HG03575 (cell line): ENCODE results near the gene IL1RAPL2.
"Not testable (repeated sequence)": the region's sequence is repeated elsewhere in the genome, so short reads cannot be mapped to it uniquely, and the experiment has no call there.

Experiments
- ATAC-seq: cut with Tn5 transposase; IDR thresholded peaks from one replicate; pipeline ENCODE4 v1.9.1; 2021; ENCODE audit not compliant: unreplicated experiment, insufficient number of reproducible peaks, low FRiP score; ENCODE audit errors: extremely low read depth

The IL1RAPL2 gene

DNA sequence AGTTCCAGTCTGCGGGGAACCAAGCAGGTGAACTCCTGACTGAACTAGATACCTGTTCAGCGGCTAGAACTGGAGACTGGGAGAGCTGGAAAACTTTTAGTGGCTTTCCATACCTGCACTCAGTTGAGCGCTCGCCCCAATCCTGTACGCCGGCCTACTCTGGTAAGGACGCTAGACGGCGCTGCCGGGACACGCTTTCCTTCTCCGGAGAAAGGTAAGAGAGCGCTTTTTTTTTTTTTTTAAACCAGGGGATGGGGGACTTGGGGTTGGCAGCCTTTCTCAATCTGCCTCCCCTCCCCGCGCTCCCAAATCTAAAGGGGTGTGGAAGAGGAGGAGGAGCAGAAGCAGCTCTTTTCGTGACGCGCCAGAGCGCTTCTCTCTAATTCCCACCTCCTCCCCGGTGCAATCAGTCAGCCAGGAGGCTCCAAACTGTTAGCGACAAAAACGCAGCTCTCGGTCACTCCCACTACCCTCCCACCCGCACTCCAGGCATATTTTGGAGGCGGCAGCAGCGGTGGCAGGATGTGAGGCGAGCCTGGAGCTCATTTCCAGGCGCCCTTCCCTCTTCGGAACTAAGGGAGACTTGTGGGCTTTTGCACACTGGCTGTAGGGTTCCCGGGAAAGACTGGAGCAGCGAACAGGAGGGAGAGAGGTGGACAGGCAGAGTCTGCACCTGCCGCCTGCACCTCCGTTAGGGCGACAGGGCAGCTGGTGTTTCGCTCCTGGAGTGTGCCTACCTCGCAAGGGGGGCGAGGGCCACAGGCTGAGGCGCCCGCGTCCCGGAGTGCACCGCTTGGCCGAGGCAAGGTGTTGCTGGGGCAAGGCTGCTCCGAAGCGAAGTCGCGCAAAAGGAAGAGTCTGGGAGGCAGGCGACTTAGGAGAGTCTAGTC, at the start of gene IL1RAPL2:
Gene IL1RAPL2 (plus strand): TSS at position 409 of the 890 bp plus-strand sequence.
- no peak for ATAC-seq

- ATAC-seq, result no peak
These were observed 43.6 kb upstream of the IL1RAPL2 start for GRCh38 chrX:104522386-104522785.

GRCh38 chrX:104523858-104524257, 42.1 kb upstream of the IL1RAPL2 start:
- ATAC-seq, result no peak

DNA sequence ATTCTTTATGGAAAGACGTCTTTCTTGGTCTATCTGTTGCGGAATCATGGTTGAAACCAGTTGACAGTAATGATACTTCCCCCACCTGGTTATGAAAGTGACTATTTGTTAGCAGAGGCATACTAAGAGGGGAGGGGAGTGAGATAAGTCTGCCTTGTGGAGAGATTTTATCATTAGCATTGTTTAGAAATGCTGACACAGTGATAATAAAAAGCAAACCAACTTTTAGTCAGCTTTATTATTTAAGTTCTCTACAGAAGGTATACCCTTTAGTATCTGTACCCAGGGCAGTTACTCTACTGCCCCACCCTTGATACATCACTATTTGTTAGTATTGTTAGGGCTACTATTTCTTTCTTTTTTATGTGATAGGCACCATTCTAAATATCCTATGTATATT, 26.9 kb upstream of the IL1RAPL2 start:
- ATAC-seq, result no peak

- not testable (repeated sequence) for ATAC-seq
These were observed 23.6 kb upstream of the IL1RAPL2 start for GRCh38 chrX:104542447-104542846.

- ATAC-seq, result no peak
These were observed 1.7 kb upstream of the IL1RAPL2 start for GRCh38 chrX:104564335-104564734.

GRCh38 chrX:104564921-104565703, 887 bp upstream of the IL1RAPL2 start:
- ATAC-seq, result no peak

DNA sequence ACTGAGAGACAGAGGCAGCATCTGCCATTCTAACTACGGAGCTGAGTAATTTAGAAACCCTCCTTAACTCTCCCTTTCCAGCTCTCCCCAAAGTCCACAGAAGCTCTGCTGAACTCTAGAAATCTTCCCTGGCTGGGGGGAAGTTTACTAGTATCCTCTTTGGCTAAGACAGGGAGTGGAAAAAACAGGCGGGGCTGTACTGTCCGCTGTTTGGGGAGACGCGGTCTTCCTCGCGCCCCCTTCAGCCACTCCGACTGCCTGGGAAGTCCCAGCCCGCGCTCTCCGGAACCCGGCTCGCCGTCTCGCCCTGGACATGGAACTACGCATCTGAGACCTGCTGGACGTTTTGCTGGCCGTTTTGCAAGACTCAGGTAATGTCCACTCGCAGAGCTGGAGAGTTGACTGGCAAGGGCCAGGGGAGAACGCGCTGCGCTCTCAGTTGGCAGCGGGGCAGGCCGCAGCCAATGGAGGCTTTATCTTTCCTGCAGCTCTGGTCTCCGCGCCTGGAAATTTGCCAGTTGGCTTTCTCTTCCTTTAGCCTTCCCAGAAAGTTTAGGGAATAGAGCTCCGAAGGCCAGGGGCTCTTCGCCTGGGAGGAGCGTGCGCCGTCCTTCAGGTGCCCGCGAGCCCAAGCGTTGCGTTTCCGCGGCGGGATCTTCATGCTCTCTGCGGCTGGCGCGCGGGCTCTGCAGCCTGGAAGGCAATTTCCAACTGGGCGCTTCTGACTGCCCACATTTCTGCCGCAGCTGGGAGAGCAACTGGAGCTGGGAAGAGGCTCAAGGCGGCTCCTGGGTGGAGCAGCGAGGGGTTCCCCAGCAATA, 892 bp downstream of the IL1RAPL2 start:
- no peak for ATAC-seq

DNA sequence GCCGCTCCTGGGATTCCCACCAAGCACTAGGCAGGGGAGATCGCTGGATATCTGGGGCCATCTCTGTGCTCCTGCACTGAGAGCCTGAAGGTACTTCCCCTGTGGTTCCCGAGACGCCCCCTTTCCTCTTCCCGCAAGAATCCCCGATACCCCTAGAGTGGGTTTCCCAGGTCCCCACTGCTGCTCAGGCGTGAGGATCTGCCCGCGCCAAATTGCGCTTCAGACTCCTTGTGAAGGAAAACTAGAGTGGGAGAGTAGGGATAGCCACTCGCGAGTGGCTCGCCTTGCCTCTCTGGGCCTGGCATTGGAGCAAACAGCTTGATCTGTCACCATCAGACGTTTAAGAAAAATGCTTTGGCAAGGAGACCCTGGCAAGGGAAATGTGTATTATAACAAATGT, 1.5 kb downstream of the IL1RAPL2 start:
- ATAC-seq, result no peak

- no peak for ATAC-seq
These were observed 2.4 kb downstream of the IL1RAPL2 start for GRCh38 chrX:104568304-104568915.

DNA sequence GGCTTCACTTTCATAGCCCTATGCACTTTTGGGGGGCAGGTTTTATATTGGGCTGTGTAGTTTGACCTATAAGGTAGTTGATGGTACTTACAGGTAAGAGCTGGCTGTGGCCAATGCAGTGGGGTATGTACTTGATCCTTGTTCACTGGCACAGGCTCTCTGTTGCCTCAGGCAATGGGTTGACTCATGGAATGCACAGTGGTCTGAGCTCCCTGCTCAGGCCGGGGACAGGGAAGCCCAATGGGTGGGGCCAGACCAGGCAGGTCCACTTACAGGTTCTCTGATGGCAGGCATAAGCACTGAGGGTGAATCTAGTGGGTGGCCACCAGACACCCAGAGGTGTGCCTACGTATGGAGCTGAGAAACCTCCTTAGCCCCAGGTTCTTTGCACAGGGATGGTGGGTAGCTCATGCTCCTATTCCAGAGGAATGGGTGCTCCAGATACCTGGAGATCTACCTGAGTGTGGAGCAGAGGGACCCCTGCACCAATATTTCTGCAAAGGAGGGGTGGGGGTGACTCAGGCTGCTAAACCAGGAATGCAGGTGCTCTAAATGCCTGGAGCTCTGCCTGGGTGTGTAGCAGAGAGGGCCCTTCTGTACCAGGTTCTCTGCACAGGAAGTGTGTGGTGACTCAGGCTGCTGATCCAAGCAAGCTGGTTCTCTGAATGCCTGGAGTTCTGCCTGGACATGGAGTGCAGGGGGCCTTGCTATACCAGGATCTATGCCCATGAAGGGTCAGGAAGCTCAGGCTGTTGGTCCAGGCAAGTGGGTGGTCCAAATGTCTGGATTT, 52.3 kb downstream of the IL1RAPL2 start:
- ATAC-seq, result no peak

GRCh38 chrX:104621781-104622180, 55.8 kb downstream of the IL1RAPL2 start:
- no peak for ATAC-seq

DNA sequence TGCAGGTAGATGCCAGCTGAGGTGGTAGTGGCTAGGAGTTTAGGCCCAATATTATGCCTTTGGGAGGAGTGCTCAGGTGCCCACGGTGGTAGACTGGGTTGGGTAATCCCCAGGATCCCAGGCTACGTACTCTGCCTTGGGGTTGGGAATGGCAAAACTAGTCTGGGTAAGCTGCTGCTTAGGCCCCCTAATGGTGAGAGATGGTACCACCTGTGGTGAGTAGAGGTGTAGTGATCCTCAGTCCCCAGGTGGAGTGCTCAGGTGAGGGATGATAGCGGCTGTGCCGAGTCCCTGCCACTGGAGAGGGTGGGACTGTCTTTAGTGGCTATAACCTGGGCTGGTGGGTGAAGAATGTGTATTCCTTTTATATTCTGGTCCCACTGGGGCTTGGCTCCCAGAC, 75.2 kb downstream of the IL1RAPL2 start:
- ATAC-seq, result no peak

- no peak for ATAC-seq
These were observed 81.1 kb downstream of the IL1RAPL2 start for GRCh38 chrX:104647084-104647483.

DNA sequence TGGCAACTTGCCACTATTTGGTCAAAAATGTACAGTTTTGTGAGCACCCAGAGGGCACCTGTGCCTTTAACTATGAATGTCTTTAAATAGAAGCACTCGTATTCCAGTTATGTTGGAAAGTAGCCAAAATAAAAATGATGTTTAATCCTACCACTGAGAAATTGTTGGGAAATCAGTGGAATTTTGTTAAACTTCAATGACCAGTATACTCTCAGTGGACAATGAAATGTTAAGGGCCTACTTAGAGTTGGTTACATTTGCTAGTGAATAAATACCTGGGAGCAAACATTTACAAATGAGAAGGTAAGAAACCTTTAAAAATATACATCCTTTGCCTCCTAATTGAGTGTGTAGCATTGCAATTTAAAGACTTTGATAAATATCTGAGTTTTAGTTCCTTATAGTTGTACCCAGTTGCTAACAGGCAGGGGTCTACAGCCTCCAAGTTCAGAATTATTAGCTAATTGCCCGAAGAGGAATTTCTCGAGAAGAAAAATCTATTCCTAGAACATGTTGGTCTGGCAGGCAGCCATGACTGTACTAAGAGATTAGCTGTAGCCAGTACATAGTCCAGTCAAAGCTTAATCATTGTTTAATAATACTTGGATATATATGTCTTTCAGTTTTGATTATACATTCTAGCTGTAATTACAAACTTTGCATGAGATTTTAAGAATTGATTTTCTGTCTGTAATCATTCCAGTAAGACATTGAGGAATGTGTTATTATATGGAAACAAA, 93.2 kb downstream of the IL1RAPL2 start:
- ATAC-seq, result no peak

- no peak for ATAC-seq
These were observed 94.1 kb downstream of the IL1RAPL2 start for GRCh38 chrX:104660092-104660491.

- ATAC-seq, result no peak
These were observed 96.7 kb downstream of the IL1RAPL2 start for GRCh38 chrX:104662694-104663093.

DNA sequence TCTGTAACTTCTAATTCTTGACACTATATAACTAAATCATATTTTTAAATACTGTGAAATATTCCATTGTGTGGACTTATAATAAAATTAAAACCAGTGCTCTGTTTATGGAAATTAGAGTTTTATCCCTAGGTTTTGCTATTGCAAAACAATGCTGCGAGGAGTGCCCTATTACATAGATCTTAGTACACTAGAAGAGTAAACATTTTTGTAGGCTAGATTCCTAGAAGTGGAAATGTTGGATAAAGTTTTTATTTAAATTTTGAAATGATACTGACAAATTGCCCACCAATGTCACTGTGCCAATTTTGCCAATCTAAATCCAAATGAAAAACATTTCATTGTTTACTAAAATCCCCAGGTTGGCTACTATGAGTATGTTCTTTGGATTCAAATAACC, 99.7 kb downstream of the IL1RAPL2 start:
- no peak for ATAC-seq
